Prostate gland (tissue), 2 donors: ENCODE results near the gene XRCC1. TPM values are rescaled to one million over a fixed set of nuclear protein-coding genes. Genes with fewer than 3 reads are reported as not detected.
A peak's percentile ranks its signal among the peaks of the same experiment; 100 is the strongest.

Experiments used
- DNase-seq: peaks from one replicate; pipeline ENCODE4 v3.0.0-alpha.2; 2019; ENCODE audit warnings: low spot score
- H3K27ac ChIP-seq, 2 donors: fragments of 200-600 bp; sonication (generic); 2 replicates each; pipeline ENCODE4 v1.5.1; 2017 to 2019
- H3K27me3 ChIP-seq: fragments of 200-600 bp; sonication (generic); replicated peaks from 2 replicates; pipeline ENCODE4 v1.5.1; 2019; ENCODE audit not compliant: insufficient read depth
- H3K36me3 ChIP-seq, 2 donors: fragments of 200-600 bp; sonication (generic); 1 replicate in 1 of 2; 2 replicates in 1 of 2; pipeline versions ENCODE4 v1.5.1 to v1.8.1; 2017 to 2019
- H3K4me1 ChIP-seq: fragments of 200-600 bp; sonication (generic); replicated peaks from 2 replicates; pipeline ENCODE4 v1.5.1; 2019
- H3K4me3 ChIP-seq, 2 donors: fragments of 200-600 bp; sonication (generic); 2 replicates each; pipeline ENCODE4 v1.5.1; 2017 to 2019
- H3K9me3 ChIP-seq: fragments of 200-600 bp; sonication (generic); 2 replicates; pipeline ENCODE4 v1.5.1; 2017
- CTCF ChIP-seq, 4 experiments: fragments of 200-600 bp in 2 of 4; fragments of 450-650 bp in 2 of 4; sonication (generic) in 2 of 4; IDR thresholded peaks; 1 replicate in 3 of 4; 2 replicates in 1 of 4; pipeline ENCODE4 v1.5.1; 2016 to 2019; ENCODE audit warnings: antibody characterized with exemption in 4 of 4, mild to moderate bottlenecking in 2 of 4, moderate library complexity in 2 of 4
- POLR2A ChIP-seq: fragments of 450-650 bp; IDR thresholded peaks from one replicate; pipeline ENCODE4 v1.6.1; 2016; ENCODE audit warnings: antibody characterized with exemption, mild to moderate bottlenecking
- POLR2AphosphoS5 ChIP-seq: sonication (generic); formaldehyde crosslinking; IDR thresholded peaks from one replicate; pipeline ENCODE4 v1.6.1; 2017; ENCODE audit warnings: antibody characterized with exemption
- WGBS: methylation state at CpG from one replicate; pipeline ENCODE4 v1.1.5; 2018; 5-methylcytosine and 5-hydroxymethylcytosine counted together
- intact Hi-C: fragments of 100-400 bp; cut with DNase I; formaldehyde crosslinking; loops from one replicate; pipeline ENCODE4 v1.14.2; 2022
- total RNA-seq, 2 donors: library from RNA; depleted of rRNA; stranded (reverse); fragments of >200 nt; gene quantifications; one replicate each; pipeline ENCODE4 v1.1.0, GENCODE V29; 2016

Gene XRCC1
- total RNA-seq, 2 donors from 2014 or later, result 25.8 to 52.5 TPM

- no peak for TF ChIP-seq CTCF (IDR thresholded peaks at IDR 0.05)
- TF ChIP-seq POLR2AphosphoS5, result no peak
- no peak for TF ChIP-seq POLR2A
- WGBS, result 96% methylated on average over 3 of the region's 3 CpGs
- intact Hi-C loops, result no loop called here
- H3K4me3 ChIP-seq, result no peak overlapping the region
- no peaks in the 10 kb centered on the region for H3K9me3 ChIP-seq
- H3K27me3 ChIP-seq, result no peaks in the 10 kb centered on the region
- H3K27ac ChIP-seq, result no peak overlapping the region
- no peaks in the 10 kb centered on the region for H3K4me1 ChIP-seq
- no peak for DNase-seq
- H3K36me3 ChIP-seq, result peaks cover 5 to 8% of the 10 kb centered on the region in 2 donors
Observed at GRCh38 chr19:43540381-43540780, 34.9 kb downstream of the XRCC1 start.

GRCh38 chr19:43538922-43539321 lies 36.4 kb downstream of the XRCC1 start:
- no peak for DNase-seq
- peaks cover 5% of the 10 kb centered on the region in 2 donors for H3K36me3 ChIP-seq
- no peaks in the 10 kb centered on the region for H3K4me1 ChIP-seq
- no peaks in the 10 kb centered on the region for H3K27me3 ChIP-seq
- H3K4me3 ChIP-seq, result no peak overlapping the region
- no peak for TF ChIP-seq POLR2A
- H3K27ac ChIP-seq, result no peak overlapping the region
- no peaks in the 10 kb centered on the region for H3K9me3 ChIP-seq
- intact Hi-C loops, result loop anchor here (5.0 to 10.0 kb wide), 3 partner anchors 38 to 216 kb away; partner anchors contain the start of genes PINLYP, SMG9 and XRCC1

DNA sequence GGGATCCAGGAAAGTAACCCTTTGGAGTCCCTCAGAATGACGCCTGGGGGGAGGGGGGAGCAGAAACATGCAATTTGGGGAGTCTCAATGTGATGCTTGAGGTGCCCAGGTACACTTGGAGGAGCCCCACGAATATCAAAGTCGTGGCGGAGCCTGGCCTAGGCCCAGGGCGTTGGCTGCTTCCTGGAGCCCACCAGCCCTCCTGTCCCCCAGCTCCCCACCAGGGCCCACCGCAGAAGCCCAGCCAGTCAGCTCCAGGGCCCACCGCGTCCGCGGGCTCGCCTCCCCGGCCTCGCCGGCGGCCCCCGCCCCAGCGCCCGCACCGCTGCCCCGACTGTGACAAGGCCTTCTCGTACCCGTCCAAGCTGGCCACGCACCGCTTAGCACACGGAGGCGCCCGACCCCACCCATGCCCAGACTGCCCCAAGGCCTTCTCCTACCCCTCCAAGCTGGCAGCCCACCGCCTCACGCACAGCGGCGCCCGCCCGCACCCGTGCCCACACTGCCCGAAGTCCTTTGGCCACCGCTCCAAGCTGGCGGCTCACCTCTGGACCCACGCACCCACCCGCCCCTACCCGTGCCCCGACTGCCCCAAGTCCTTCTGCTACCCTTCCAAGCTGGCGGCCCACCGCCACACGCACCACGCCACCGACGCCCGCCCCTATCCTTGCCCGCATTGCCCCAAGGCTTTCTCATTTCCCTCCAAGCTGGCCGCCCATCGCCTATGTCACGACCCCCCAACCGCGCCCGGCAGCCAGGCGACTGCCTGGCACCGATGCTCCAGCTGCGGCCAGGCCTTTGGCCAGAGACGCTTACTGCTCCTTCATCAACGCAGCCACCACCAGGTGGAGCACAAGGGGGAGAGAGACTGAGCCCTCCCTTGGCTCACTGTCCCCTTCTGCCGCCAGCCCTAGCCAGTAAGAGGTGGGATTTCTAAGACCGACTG lies 40.2 kb downstream of the XRCC1 start:
- Histone ChIP-seq H3K27ac (peak overlapping the region; percentile 88 to 93), H3K36me3 (no peaks in the 10 kb centered on the region), H3K4me1 (peaks cover 2% of the 10 kb centered on the region), H3K4me3 (no peak overlapping the region), H3K27me3 (no peaks in the 10 kb centered on the region), H3K9me3 (no peaks in the 10 kb centered on the region)
- intact Hi-C loops, result loop anchor here (2.0 to 10.0 kb wide), 4 partner anchors 42 to 220 kb away; partner anchors contain the start of genes PINLYP, SMG9 and XRCC1
- WGBS, result 63% methylated on average over 62 of the region's 62 CpGs
- peak in 3 of 4 experiments; percentile 49 to 67 (median 64) for TF ChIP-seq CTCF (IDR thresholded peaks at IDR 0.05)
- no peak for TF ChIP-seq POLR2A
- TF ChIP-seq POLR2AphosphoS5, result peak; percentile 16
- DNase-seq, result peak; percentile 43

GRCh38 chr19:43534305-43534815 lies 41.0 kb downstream of the XRCC1 start:
- intact Hi-C loops, result loop anchor here (2.0 to 10.0 kb wide), 2 partner anchors 60 to 220 kb away; partner anchors contain the start of gene SMG9
- Histone ChIP-seq H3K4me3 (peak overlapping the region in 1 of 2 donors; percentile 51), H3K9me3 (no peaks in the 10 kb centered on the region), H3K4me1 (peaks cover 2% of the 10 kb centered on the region), H3K27ac (peak overlapping the region; percentile 88 to 93), H3K36me3 (no peaks in the 10 kb centered on the region), H3K27me3 (no peaks in the 10 kb centered on the region)
- DNase-seq, result no peak
- no peak for TF ChIP-seq POLR2A
- WGBS, result 8% methylated on average over 17 of the region's 17 CpGs

DNA sequence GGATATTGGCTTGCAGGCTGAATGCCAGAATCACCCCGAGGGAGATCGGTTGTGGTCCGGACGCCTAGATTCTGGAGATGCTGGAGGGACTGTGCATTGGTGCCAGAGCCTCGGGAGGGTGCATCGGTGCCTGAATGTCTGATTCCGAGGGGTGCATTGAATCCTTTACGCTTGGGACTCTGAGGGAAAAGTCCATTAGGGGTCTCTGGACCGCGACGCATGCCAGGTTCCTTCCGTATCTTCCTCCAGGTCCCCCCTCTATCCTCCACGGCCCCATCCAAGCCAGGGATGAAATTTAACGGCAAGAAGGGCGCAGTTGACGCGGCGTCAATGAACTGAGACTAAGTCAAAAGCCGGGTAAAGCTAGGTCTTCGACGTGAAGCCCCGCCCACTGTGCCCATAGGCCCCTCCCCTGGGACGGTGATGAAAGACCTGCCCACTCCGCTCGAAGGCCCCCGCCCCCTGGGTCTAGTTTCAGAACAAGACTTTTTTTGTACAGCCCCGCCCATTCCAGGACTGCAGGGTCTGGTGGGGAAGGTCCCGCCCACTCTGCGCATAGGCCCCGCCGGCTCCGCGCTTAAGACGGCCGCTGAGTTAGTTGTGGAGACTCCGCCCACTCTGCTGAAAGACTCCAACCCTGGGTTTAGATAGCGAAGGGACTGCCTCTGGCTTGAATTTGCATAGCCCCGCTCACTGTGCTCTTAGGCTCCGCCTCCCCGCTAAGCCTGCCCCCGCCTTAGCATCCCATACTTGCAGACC lies 41.6 kb downstream of the XRCC1 start:
- H3K36me3 ChIP-seq, result no peaks in the 10 kb centered on the region
- H3K27me3 ChIP-seq, result no peaks in the 10 kb centered on the region
- no peaks in the 10 kb centered on the region for H3K9me3 ChIP-seq
- peak overlapping the region; percentile 48 to 51 for H3K4me3 ChIP-seq
- WGBS, result under 1% methylated on average over 41 of the region's 41 CpGs
- peaks cover 2% of the 10 kb centered on the region for H3K4me1 ChIP-seq
- intact Hi-C loops, result loop anchor here (2.0 to 10.0 kb wide), 2 partner anchors 61 to 221 kb away; partner anchors contain the start of gene SMG9
- peak; percentile 100 for DNase-seq
- H3K27ac ChIP-seq, result peak overlapping the region; percentile 88 to 93
- peak; percentile 94 for TF ChIP-seq POLR2AphosphoS5
- TF ChIP-seq POLR2A, result peak; percentile 51
- no peak for TF ChIP-seq CTCF (IDR thresholded peaks at IDR 0.05)
